Measurements from ENCODE around the gene ABLIM1. TPM values are rescaled to one million over a fixed set of nuclear protein-coding genes. Genes with fewer than 3 reads are reported as not detected.
A peak's percentile ranks its signal among the peaks of the same experiment; 100 is the strongest.

Gene ABLIM1
- total RNA-seq, 4 donors from 2014 or later: 56.9 to 108 (median 96.1) TPM

- H3K27me3 ChIP-seq: no peaks in the 10 kb centered on the region
- intact Hi-C loops (cut with DNase I; ENCODE audit: low total_unique reads): no loop called here
- no peak overlapping the region for H3K27ac ChIP-seq
- H3K36me3 ChIP-seq: no peaks in the 10 kb centered on the region
- H3K4me3 ChIP-seq: no peak overlapping the region
- H3K4me1 ChIP-seq: peaks cover 14 to 46% (median 34%) of the 10 kb centered on the region in 4 donors
- TF ChIP-seq POLR2A (IDR thresholded peaks at IDR 0.05) (no peak), POLR2AphosphoS5 (IDR thresholded peaks at IDR 0.05) (no peak), CTCF (IDR thresholded peaks at IDR 0.05) (no peak), EP300 (IDR thresholded peaks at IDR 0.05; ENCODE audit: low read depth) (no peak)
- in situ Hi-C loops (cut with MboI; ENCODE audit: low pct_ligation_motif_present in 1 of 4, low pct_unique_long_range_greater_than_20kb in 1 of 4, low sequenced_read_pairs in 3 of 4): no loop called here
- WGBS, 2 donors (ENCODE audit: low coverage in 1 of 2): 70 to 75% methylated on average over 8 of the region's 8 CpGs
- no peaks in the 10 kb centered on the region for H3K9me3 ChIP-seq
- DNase-seq: no peak
These were observed 50.6 kb downstream of the ABLIM1 start for GRCh38 chr10:114607358-114607998.

- 44 to 65% methylated on average over 3 to 4 of the region's 4 CpGs for WGBS, 2 donors (ENCODE audit: low coverage in 1 of 2)
- no peak for DNase-seq
These were observed 52.8 kb downstream of the ABLIM1 start for GRCh38 chr10:114605155-114605797.

GRCh38 chr10:114604357-114605130 lies 53.5 kb downstream of the ABLIM1 start:
- Histone ChIP-seq H3K27ac (peak overlapping the region; percentile 29 to 62 (median 56)), H3K4me1 (peaks cover 14 to 34% (median 23%) of the 10 kb centered on the region in 4 donors), H3K36me3 (no peaks in the 10 kb centered on the region), H3K27me3 (no peaks in the 10 kb centered on the region), H3K4me3 (no peak overlapping the region), H3K9me3 (no peaks in the 10 kb centered on the region)
- DNase-seq: no peak
- in situ Hi-C loops (cut with MboI; ENCODE audit: low pct_ligation_motif_present in 1 of 4, low pct_unique_long_range_greater_than_20kb in 1 of 4, low sequenced_read_pairs in 3 of 4) (no loop called here), intact Hi-C loops (cut with DNase I; ENCODE audit: low total_unique reads) (no loop called here)
- TF ChIP-seq CTCF (IDR thresholded peaks at IDR 0.05) (no peak), POLR2AphosphoS5 (IDR thresholded peaks at IDR 0.05) (no peak), EP300 (IDR thresholded peaks at IDR 0.05; ENCODE audit: low read depth) (no peak), POLR2A (IDR thresholded peaks at IDR 0.05) (no peak)
- 62 to 67% methylated on average over 5 of the region's 5 CpGs for WGBS, 2 donors (ENCODE audit: low coverage in 1 of 2)

More at GRCh38 chr10:114605155-114605797, 52.8 kb downstream of the ABLIM1 start:
- Histone ChIP-seq H3K4me3 (no peak overlapping the region), H3K27me3 (no peaks in the 10 kb centered on the region), H3K4me1 (peaks cover 14 to 34% (median 23%) of the 10 kb centered on the region in 4 donors), H3K9me3 (no peaks in the 10 kb centered on the region), H3K27ac (peak overlapping the region; percentile 30 to 62 (median 56)), H3K36me3 (no peaks in the 10 kb centered on the region)
- TF ChIP-seq POLR2A (IDR thresholded peaks at IDR 0.05) (no peak), EP300 (IDR thresholded peaks at IDR 0.05; ENCODE audit: low read depth) (no peak), CTCF (IDR thresholded peaks at IDR 0.05) (no peak), POLR2AphosphoS5 (IDR thresholded peaks at IDR 0.05) (no peak)
- intact Hi-C loops (cut with DNase I; ENCODE audit: low total_unique reads) (no loop called here), in situ Hi-C loops (cut with MboI; ENCODE audit: low pct_ligation_motif_present in 1 of 4, low pct_unique_long_range_greater_than_20kb in 1 of 4, low sequenced_read_pairs in 3 of 4) (no loop called here)

GRCh38 chr10:114603948-114604347 lies 54.1 kb downstream of the ABLIM1 start:
- Histone ChIP-seq H3K36me3 (no peaks in the 10 kb centered on the region), H3K9me3 (no peaks in the 10 kb centered on the region), H3K4me1 (peaks cover 14 to 34% (median 23%) of the 10 kb centered on the region in 4 donors), H3K4me3 (no peak overlapping the region), H3K27ac (peak overlapping the region; percentile 29 to 62 (median 56)), H3K27me3 (no peaks in the 10 kb centered on the region)
- in situ Hi-C loops (cut with MboI; ENCODE audit: low pct_ligation_motif_present in 1 of 4, low pct_unique_long_range_greater_than_20kb in 1 of 4, low sequenced_read_pairs in 3 of 4): no loop called here
- DNase-seq: peak; percentile 54
- TF ChIP-seq POLR2AphosphoS5 (IDR thresholded peaks at IDR 0.05) (no peak), EP300 (IDR thresholded peaks at IDR 0.05; ENCODE audit: low read depth) (no peak), POLR2A (IDR thresholded peaks at IDR 0.05) (no peak), CTCF (IDR thresholded peaks at IDR 0.05) (no peak)
- intact Hi-C loops (cut with DNase I; ENCODE audit: low total_unique reads): no loop called here
- 17% methylated on average over 2 of the region's 2 CpGs; no CpG with 5 or more reads in 1 of the 2 donors for WGBS, 2 donors (ENCODE audit: low coverage in 1 of 2)

All from transverse colon (tissue), 4 donors.